ENCODE data around the gene PLA2R1. TPM values are rescaled to one million over a fixed set of nuclear protein-coding genes. Genes with fewer than 3 reads are reported as not detected.

The PLA2R1 gene
- total RNA-seq, 1 experiment from 2014 or later: not detected

GRCh38 chr2:159900343-159900742, 162.1 kb downstream of the PLA2R1 start:
- intact Hi-C loops (cut with micrococcal nuclease; ENCODE audit: unreplicated experiment): no loop called here
- BruUV-seq (replicated peaks): no TSS peak
- ChIA-PET CTCF (no interaction called here), POLR2A (ENCODE audit: low non-redundant PET) (no interaction called here)
- Histone ChIP-seq H3K36me3 (ENCODE audit: insufficient read depth, low read length, poor library complexity, severe bottlenecking) (no peaks in the 10 kb centered on the region), H3K27me3 (replicated peaks; ENCODE audit: insufficient read depth, low read depth, low read length, poor library complexity) (peaks cover 43% of the 10 kb centered on the region), H3K4me1 (ENCODE audit: insufficient read depth, low read length, poor library complexity, severe bottlenecking) (peaks cover 25% of the 10 kb centered on the region), H3K4me3 (ENCODE audit: low read depth, low read length, poor library complexity, severe bottlenecking) (no peak overlapping the region), H3K27ac (ENCODE audit: low read depth, low read length, poor library complexity, severe bottlenecking) (no peak overlapping the region), H3K9me3 (ENCODE audit: low read depth, low read length, poor library complexity, severe bottlenecking) (no peaks in the 10 kb centered on the region)
- TF ChIP-seq EZH2 (IDR thresholded peaks at IDR 0.05; ENCODE audit: borderline replicate concordance, low read depth, low read length, poor library complexity, severe bottlenecking): no peak
- TF ChIP-seq, protein P1, sequence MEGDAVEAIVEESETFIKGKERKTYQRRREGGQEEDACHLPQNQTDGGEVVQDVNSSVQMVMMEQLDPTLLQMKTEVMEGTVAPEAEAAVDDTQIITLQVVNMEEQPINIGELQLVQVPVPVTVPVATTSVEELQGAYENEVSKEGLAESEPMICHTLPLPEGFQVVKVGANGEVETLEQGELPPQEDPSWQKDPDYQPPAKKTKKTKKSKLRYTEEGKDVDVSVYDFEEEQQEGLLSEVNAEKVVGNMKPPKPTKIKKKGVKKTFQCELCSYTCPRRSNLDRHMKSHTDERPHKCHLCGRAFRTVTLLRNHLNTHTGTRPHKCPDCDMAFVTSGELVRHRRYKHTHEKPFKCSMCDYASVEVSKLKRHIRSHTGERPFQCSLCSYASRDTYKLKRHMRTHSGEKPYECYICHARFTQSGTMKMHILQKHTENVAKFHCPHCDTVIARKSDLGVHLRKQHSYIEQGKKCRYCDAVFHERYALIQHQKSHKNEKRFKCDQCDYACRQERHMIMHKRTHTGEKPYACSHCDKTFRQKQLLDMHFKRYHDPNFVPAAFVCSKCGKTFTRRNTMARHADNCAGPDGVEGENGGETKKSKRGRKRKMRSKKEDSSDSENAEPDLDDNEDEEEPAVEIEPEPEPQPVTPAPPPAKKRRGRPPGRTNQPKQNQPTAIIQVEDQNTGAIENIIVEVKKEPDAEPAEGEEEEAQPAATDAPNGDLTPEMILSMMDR (conservative IDR thresholded peaks at IDR 0.05; ENCODE audit: low read depth, low read length): no peak
- DNase-seq (ENCODE audit: low spot score): no peak

- POLR2A ChIA-PET (ENCODE audit: low non-redundant PET): no interaction called here
- CTCF ChIA-PET: no interaction called here
Observed at GRCh38 chr2:159898441-159898840, 164.0 kb downstream of the PLA2R1 start.

GRCh38 chr2:159897720-159898119, 164.7 kb downstream of the PLA2R1 start:
- no peaks in the 10 kb centered on the region for H3K9me3 ChIP-seq (ENCODE audit: low read depth, low read length, poor library complexity, severe bottlenecking)
- H3K27me3 ChIP-seq (replicated peaks; ENCODE audit: insufficient read depth, low read depth, low read length, poor library complexity): peaks cover 20% of the 10 kb centered on the region
- H3K4me1 ChIP-seq (ENCODE audit: insufficient read depth, low read length, poor library complexity, severe bottlenecking): peaks cover 17% of the 10 kb centered on the region
- H3K4me3 ChIP-seq (ENCODE audit: low read depth, low read length, poor library complexity, severe bottlenecking): no peak overlapping the region
- ChIA-PET POLR2A (ENCODE audit: low non-redundant PET) (no interaction called here), CTCF (no interaction called here)
- H3K36me3 ChIP-seq (ENCODE audit: insufficient read depth, low read length, poor library complexity, severe bottlenecking): no peaks in the 10 kb centered on the region
- TF ChIP-seq, protein P1 (conservative IDR thresholded peaks at IDR 0.05; ENCODE audit: low read depth, low read length): no peak
- TF ChIP-seq EZH2 (IDR thresholded peaks at IDR 0.05; ENCODE audit: borderline replicate concordance, low read depth, low read length, poor library complexity, severe bottlenecking): no peak
- no peak for DNase-seq (ENCODE audit: low spot score)
- BruUV-seq (replicated peaks): no TSS peak
- no peak overlapping the region for H3K27ac ChIP-seq (ENCODE audit: low read depth, low read length, poor library complexity, severe bottlenecking)
- intact Hi-C loops (cut with micrococcal nuclease; ENCODE audit: unreplicated experiment): no loop called here

More at GRCh38 chr2:159898441-159898840, 164.0 kb downstream of the PLA2R1 start:
- H3K4me3 ChIP-seq (ENCODE audit: low read depth, low read length, poor library complexity, severe bottlenecking): no peak overlapping the region
- no peak for DNase-seq (ENCODE audit: low spot score)
- peaks cover 17% of the 10 kb centered on the region for H3K4me1 ChIP-seq (ENCODE audit: insufficient read depth, low read length, poor library complexity, severe bottlenecking)
- H3K36me3 ChIP-seq (ENCODE audit: insufficient read depth, low read length, poor library complexity, severe bottlenecking): no peaks in the 10 kb centered on the region
- BruUV-seq (replicated peaks): no TSS peak
- H3K9me3 ChIP-seq (ENCODE audit: low read depth, low read length, poor library complexity, severe bottlenecking): no peaks in the 10 kb centered on the region
- no peak overlapping the region for H3K27ac ChIP-seq (ENCODE audit: low read depth, low read length, poor library complexity, severe bottlenecking)
- intact Hi-C loops (cut with micrococcal nuclease; ENCODE audit: unreplicated experiment): no loop called here
- TF ChIP-seq EZH2 (IDR thresholded peaks at IDR 0.05; ENCODE audit: borderline replicate concordance, low read depth, low read length, poor library complexity, severe bottlenecking): no peak
- TF ChIP-seq, protein P1 (conservative IDR thresholded peaks at IDR 0.05; ENCODE audit: low read depth, low read length): no peak
- peaks cover 24% of the 10 kb centered on the region for H3K27me3 ChIP-seq (replicated peaks; ENCODE audit: insufficient read depth, low read depth, low read length, poor library complexity)
